HepG2 (cell line): ENCODE data around the gene MEIS1. TPM values are rescaled to one million over a fixed set of nuclear protein-coding genes. Genes with fewer than 3 reads are reported as not detected.

Experiments
- FOXA1 ChIP-seq, 2 experiments: fragments of 450-650 bp in 1 of 2; sonication (generic) in 1 of 2; formaldehyde crosslinking in 1 of 2; IDR thresholded peaks; 2 replicates each; pipeline versions ENCODE4 v1.4.0 to v1.6.1; 2016 to 2020; ENCODE audit warnings: missing genetic modification reagents in 1 of 2
- GFI1 ChIP-seq: sonication (generic); formaldehyde crosslinking; IDR thresholded peaks from 2 replicates; pipeline ENCODE4 v1.5.0; 2020; ENCODE audit warnings: missing genetic modification reagents, mild to moderate bottlenecking, borderline replicate concordance
- KLF12 ChIP-seq: sonication (generic); formaldehyde crosslinking; IDR thresholded peaks from 2 replicates; pipeline ENCODE4 v1.4.0; 2020; ENCODE audit warnings: missing genetic modification reagents, borderline replicate concordance
- MTA1 ChIP-seq: sonication (generic); formaldehyde crosslinking; IDR thresholded peaks from 2 replicates; pipeline ENCODE4 v1.4.0; 2020; ENCODE audit warnings: missing genetic modification reagents, mild to moderate bottlenecking, borderline replicate concordance
- NFKBIZ ChIP-seq: IDR thresholded peaks from 2 replicates; pipeline ENCODE4 v1.6.1; 2018; ENCODE audit warnings: missing genetic modification reagents, missing compliant biosample characterization
- RAD21 ChIP-seq: fragments of 450-650 bp; formaldehyde crosslinking; IDR thresholded peaks from 2 replicates; pipeline ENCODE4 v1.5.0; 2020; ENCODE audit warnings: mild to moderate bottlenecking
- RCOR2 ChIP-seq: IDR thresholded peaks from 2 replicates; pipeline ENCODE4 v1.6.1; 2016; ENCODE audit warnings: missing biosample characterization, missing genetic modification reagents
- SRF ChIP-seq: IDR thresholded peaks from 2 replicates; pipeline ENCODE4 v1.6.1; 2011; ENCODE audit warnings: mild to moderate bottlenecking, low read depth, low read length, moderate library complexity
- TCF12 ChIP-seq, 2 experiments: fragments of 450-650 bp in 1 of 2; sonication (generic) in 1 of 2; formaldehyde crosslinking in 1 of 2; IDR thresholded peaks; 2 replicates each; pipeline versions ENCODE4 v1.6.1 to v1.8.0; 2017 to 2022; ENCODE audit warnings: antibody characterized with exemption in 1 of 2, mild to moderate bottlenecking in 1 of 2, missing genetic modification reagents in 1 of 2, moderate library complexity in 1 of 2
- ZMYM4 ChIP-seq: sonication (generic); formaldehyde crosslinking; IDR thresholded peaks from 2 replicates; pipeline ENCODE4 v1.8.1; 2023; ENCODE audit warnings: mild to moderate bottlenecking, missing genetic modification reagents
- ZNF234 ChIP-seq: sonication (generic); formaldehyde crosslinking; conservative IDR thresholded peaks from 2 replicates; pipeline ENCODE4 v1.5.1; 2020; ENCODE audit warnings: mild to moderate bottlenecking, missing genetic modification reagents
- ZNF292 ChIP-seq: sonication (generic); formaldehyde crosslinking; IDR thresholded peaks from 2 replicates; pipeline ENCODE4 v1.8.1; 2022; ENCODE audit warnings: mild to moderate bottlenecking, low read depth, missing genetic modification reagents, borderline replicate concordance
- ZNF564 ChIP-seq: sonication (generic); formaldehyde crosslinking; IDR thresholded peaks from 2 replicates; pipeline ENCODE4 v1.8.1; 2023; ENCODE audit warnings: mild to moderate bottlenecking, missing genetic modification reagents
- ZNF652 ChIP-seq: IDR thresholded peaks from 2 replicates; pipeline ENCODE4 v1.6.1; 2016; ENCODE audit warnings: low read depth, borderline replicate concordance
- ZNF83 ChIP-seq: sonication (generic); formaldehyde crosslinking; IDR thresholded peaks from 2 replicates; pipeline ENCODE4 v1.4.0; 2020; ENCODE audit warnings: missing genetic modification reagents, mild to moderate bottlenecking, borderline replicate concordance
- ZSCAN20 ChIP-seq: sonication (generic); formaldehyde crosslinking; IDR thresholded peaks from 2 replicates; pipeline ENCODE4 v1.4.0; 2020; ENCODE audit warnings: missing genetic modification reagents, mild to moderate bottlenecking, borderline replicate concordance
- polyA plus RNA-seq, 8 experiments: library from polyadenylated mRNA; depleted of rRNA in 3 of 8; stranded (reverse) in 7 of 8; unstranded in 1 of 8; fragments of >200 nt; fragmentation: Illumina TruSeq in 4 of 8; extraction: Trizol in 4 of 8; gene quantifications; 2 replicates each; pipeline versions ENCODE4 v1.2.1 to v1.2.3, GENCODE V29; 2011 to 2016; ENCODE audit warnings: low read depth in 4 of 8, missing spikeins in 1 of 8, mixed read lengths in 1 of 8; ENCODE audit not compliant: insufficient read depth in 1 of 8
- total RNA-seq, 5 experiments: library from RNA; depleted of rRNA; stranded (reverse); fragments of >200 nt; fragmentation: Illumina TruSeq; extraction: Trizol; gene quantifications; 2 replicates each; pipeline ENCODE4 v1.2.3, GENCODE V29; 2016; ENCODE audit warnings: low read depth in 1 of 5
- TF ChIP-seq, protein P1 (sequence below): IDR thresholded peaks from 2 replicates; pipeline ENCODE4 v1.6.1; 2016; ENCODE audit warnings: missing compliant biosample characterization, missing genetic modification reagents, borderline replicate concordance
- TF ChIP-seq, protein P2 (sequence below): sonication (generic); formaldehyde crosslinking; conservative IDR thresholded peaks from 2 replicates; pipeline ENCODE4 v1.4.0; 2020; ENCODE audit warnings: missing genetic modification reagents
- TF ChIP-seq, protein P3 (sequence below): IDR thresholded peaks from 2 replicates; pipeline ENCODE4 v1.6.1; 2016; ENCODE audit warnings: low read depth, borderline replicate concordance
- TF ChIP-seq, protein P4 (sequence below): sonication (generic); formaldehyde crosslinking; IDR thresholded peaks from 2 replicates; pipeline ENCODE4 v1.4.0; 2020; ENCODE audit warnings: mild to moderate bottlenecking, missing genetic modification reagents
- TF ChIP-seq, protein P5 (sequence below): IDR thresholded peaks from 2 replicates; pipeline ENCODE4 v1.4.0; 2020; ENCODE audit warnings: mild to moderate bottlenecking, missing genetic modification reagents

The MEIS1 gene
- total and polyA plus RNA-seq, 2 of the 13 experiments (the other 11 are each of a cell fraction or from before 2014, with no cell fraction given) = 3.8 to 6.0 TPM

DNA sequence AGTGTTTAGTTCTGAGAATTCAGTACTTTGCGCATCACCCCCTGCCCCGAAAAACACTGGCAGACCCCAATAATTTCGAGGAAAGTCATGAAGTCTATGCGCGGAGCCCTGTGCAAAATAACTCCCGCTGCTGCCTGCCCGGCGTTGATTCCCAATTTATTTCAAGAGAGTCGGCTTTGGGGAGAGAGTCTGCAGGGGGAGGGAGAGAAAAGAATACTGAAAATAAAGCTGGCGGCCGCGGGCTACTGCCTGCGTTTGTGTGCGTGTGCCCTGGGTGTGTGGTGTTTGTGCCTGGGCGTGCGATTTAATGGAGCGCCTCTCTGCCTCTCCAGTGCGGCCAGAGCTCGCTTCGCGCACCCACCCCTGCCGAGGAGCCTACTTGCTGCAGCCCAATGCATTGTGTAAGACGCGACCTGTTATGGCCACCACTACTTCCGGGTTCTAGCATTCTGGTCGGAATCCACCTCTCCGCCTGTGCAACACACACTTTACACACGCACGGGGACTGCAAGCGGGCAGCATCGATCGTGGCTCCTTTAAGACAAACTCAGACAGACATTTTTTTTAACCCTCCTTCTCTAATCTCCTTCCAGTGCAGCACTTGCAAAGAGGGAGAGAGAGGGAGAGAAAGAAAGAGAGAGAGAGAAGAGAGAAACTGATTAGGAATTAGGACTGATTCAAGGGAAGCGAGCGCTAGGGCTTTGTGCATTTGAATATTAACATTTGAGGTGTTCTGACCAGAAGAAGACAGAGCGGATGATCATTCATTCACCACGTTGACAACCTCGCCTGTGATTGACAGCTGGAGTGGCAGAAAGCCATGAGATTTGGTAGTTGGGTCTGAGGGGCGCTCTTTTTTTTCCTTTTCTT is at the start of gene MEIS1 (continued):
- TF ChIP-seq GFI1 (CRISPR knock-in tag) (peak; percentile 53; the same call in 1 of the 2 replicates), RCOR2 (peak; percentile 65; the same call in 1 of the 2 replicates), ZNF564 (peak; percentile 51; the same call in 1 of the 2 replicates), TCF12 (IDR thresholded peaks at IDR 0.05) (no peak), TCF12 (CRISPR knock-in tag; IDR thresholded peaks at IDR 0.05) (peak; percentile 39; the same call in 1 of the 2 replicates), KLF12 (CRISPR knock-in tag) (no peak), NFKBIZ (peak; percentile 75; the same call in 1 of the 2 replicates), SRF (peak; percentile 94), ZSCAN20 (CRISPR knock-in tag) (no peak), ZNF652 (CRISPR knock-in tag) (0 out of 2 replicates have a peak, but pooled peaks have one; percentile 9), ZNF83 (no peak), ZMYM4 (peak; percentile 98), MTA1 (CRISPR knock-in tag) (peak; percentile 67; the same call in 1 of the 2 replicates), ZNF234 (CRISPR knock-in tag) (no peak), ZNF292 (CRISPR knock-in tag) (peak; percentile 60; the same call in 1 of the 2 replicates), RAD21 (no peak), FOXA1 (IDR thresholded peaks at IDR 0.05) (no peak), FOXA1 (CRISPR knock-in tag; IDR thresholded peaks at IDR 0.05) (peak; percentile 47; the same call in 1 of the 2 replicates)
- TF ChIP-seq, protein P1, sequence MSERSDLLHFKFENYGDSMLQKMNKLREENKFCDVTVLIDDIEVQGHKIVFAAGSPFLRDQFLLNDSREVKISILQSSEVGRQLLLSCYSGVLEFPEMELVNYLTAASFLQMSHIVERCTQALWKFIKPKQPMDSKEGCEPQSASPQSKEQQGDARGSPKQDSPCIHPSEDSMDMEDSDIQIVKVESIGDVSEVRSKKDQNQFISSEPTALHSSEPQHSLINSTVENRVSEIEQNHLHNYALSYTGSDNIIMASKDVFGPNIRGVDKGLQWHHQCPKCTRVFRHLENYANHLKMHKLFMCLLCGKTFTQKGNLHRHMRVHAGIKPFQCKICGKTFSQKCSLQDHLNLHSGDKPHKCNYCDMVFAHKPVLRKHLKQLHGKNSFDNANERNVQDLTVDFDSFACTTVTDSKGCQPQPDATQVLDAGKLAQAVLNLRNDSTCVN (CRISPR knock-in tag) = peak; percentile 92
- TF ChIP-seq, protein P2, sequence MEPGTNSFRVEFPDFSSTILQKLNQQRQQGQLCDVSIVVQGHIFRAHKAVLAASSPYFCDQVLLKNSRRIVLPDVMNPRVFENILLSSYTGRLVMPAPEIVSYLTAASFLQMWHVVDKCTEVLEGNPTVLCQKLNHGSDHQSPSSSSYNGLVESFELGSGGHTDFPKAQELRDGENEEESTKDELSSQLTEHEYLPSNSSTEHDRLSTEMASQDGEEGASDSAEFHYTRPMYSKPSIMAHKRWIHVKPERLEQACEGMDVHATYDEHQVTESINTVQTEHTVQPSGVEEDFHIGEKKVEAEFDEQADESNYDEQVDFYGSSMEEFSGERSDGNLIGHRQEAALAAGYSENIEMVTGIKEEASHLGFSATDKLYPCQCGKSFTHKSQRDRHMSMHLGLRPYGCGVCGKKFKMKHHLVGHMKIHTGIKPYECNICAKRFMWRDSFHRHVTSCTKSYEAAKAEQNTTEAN = peak; percentile 100
- TF ChIP-seq, protein P3, sequence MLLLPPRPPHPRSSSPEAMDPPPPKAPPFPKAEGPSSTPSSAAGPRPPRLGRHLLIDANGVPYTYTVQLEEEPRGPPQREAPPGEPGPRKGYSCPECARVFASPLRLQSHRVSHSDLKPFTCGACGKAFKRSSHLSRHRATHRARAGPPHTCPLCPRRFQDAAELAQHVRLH (CRISPR knock-in tag) = peak; percentile 35; the same call in 1 of the 2 replicates
- TF ChIP-seq, protein P4, sequence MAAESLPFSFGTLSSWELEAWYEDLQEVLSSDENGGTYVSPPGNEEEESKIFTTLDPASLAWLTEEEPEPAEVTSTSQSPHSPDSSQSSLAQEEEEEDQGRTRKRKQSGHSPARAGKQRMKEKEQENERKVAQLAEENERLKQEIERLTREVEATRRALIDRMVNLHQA = no peak
- TF ChIP-seq, protein P5, sequence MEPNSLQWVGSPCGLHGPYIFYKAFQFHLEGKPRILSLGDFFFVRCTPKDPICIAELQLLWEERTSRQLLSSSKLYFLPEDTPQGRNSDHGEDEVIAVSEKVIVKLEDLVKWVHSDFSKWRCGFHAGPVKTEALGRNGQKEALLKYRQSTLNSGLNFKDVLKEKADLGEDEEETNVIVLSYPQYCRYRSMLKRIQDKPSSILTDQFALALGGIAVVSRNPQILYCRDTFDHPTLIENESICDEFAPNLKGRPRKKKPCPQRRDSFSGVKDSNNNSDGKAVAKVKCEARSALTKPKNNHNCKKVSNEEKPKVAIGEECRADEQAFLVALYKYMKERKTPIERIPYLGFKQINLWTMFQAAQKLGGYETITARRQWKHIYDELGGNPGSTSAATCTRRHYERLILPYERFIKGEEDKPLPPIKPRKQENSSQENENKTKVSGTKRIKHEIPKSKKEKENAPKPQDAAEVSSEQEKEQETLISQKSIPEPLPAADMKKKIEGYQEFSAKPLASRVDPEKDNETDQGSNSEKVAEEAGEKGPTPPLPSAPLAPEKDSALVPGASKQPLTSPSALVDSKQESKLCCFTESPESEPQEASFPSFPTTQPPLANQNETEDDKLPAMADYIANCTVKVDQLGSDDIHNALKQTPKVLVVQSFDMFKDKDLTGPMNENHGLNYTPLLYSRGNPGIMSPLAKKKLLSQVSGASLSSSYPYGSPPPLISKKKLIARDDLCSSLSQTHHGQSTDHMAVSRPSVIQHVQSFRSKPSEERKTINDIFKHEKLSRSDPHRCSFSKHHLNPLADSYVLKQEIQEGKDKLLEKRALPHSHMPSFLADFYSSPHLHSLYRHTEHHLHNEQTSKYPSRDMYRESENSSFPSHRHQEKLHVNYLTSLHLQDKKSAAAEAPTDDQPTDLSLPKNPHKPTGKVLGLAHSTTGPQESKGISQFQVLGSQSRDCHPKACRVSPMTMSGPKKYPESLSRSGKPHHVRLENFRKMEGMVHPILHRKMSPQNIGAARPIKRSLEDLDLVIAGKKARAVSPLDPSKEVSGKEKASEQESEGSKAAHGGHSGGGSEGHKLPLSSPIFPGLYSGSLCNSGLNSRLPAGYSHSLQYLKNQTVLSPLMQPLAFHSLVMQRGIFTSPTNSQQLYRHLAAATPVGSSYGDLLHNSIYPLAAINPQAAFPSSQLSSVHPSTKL (CRISPR knock-in tag) = peak; percentile 74
